OCI-LY1 (cell line): ENCODE data around the gene SMOC2.

Experiments used
- CTCF ChIP-seq: fragments of 200-600 bp; sonication (generic), shearing (Covaris generic); IDR thresholded peaks from 2 replicates; pipeline ENCODE4 v1.5.1; 2017; ENCODE audit warnings: mild to moderate bottlenecking, antibody characterized with exemption, low read length, moderate library complexity, mixed read lengths
- EZH2 ChIP-seq: fragments of 200-600 bp; sonication (generic), shearing (Covaris generic); IDR thresholded peaks from 2 replicates; pipeline ENCODE4 v1.8.0; 2017; ENCODE audit warnings: borderline replicate concordance, mixed run types, mild to moderate bottlenecking, antibody characterized with exemption, low read length, moderate library complexity, mixed read lengths

- TF ChIP-seq CTCF: no peak
- TF ChIP-seq EZH2: no peak
Observed at GRCh38 chr6:168708984-168709383, 268.0 kb downstream of the SMOC2 start.
